K562 (cell line): Measurements from ENCODE around the gene ANKRD44. TPM values are rescaled to one million over a fixed set of nuclear protein-coding genes. Genes with fewer than 3 reads are reported as not detected.

Source experiments
- ATAC-seq: fragments of 200-7000 bp; cut with Tn5 transposase; 3 replicates; pipeline ENCODE4 v1.9.1; 2020; ENCODE audit warnings: moderate library complexity
- BruUV-seq: library from RNA; stranded (reverse); fragments of 400-500 nt; replicated peaks from 2 replicates; lab custom pipeline; 2021; lab: Mats Ljungman, UMichigan
- CTCF ChIA-PET: fragments of 300-600 bp; formaldehyde crosslinking; extraction: SDS; loops from one replicate; lab custom pipeline; 2021; ENCODE audit warnings: low intra/inter-chr PET ratio; lab: Yijun Ruan, JAX
- POLR2A ChIA-PET: fragments of 300-600, 350-650 bp; sonication (Branson Sonifier 250); formaldehyde crosslinking; extraction: SDS; loops from one replicate; lab custom pipeline; 2021; ENCODE audit warnings: antibody characterized with exemption, inconsistent platforms; lab: Yijun Ruan, JAX
- DNase-seq, 4 experiments: peaks; one replicate each; pipeline versions ENCODE4 v3.0.0 to v3.0.0-alpha.2; 2011 to 2018; ENCODE audit warnings: low spot score in 3 of 4, mixed read lengths in 3 of 4; ENCODE audit errors: extremely low read depth in 1 of 4
- FAIRE-seq: peaks from 2 replicates; lab custom pipeline; 2011; peaks lifted over from hg19 to GRCh38; lab: Jason Lieb, UNC
- H2AFZ ChIP-seq: 2 replicates; pipeline ENCODE4 v1.6.0; 2011; ENCODE audit warnings: low read depth, low read length, control low read depth, inconsistent platforms
- H3K27ac ChIP-seq: fragments of 200-600 bp; 3 replicates; pipeline ENCODE4 v1.8.0; 2011; ENCODE audit warnings: low read depth, mild to moderate bottlenecking, control low read depth, inconsistent platforms, low read length, moderate library complexity, mixed read lengths; ENCODE audit errors: extremely low read depth
- H3K27me3 ChIP-seq, 2 experiments: fragments of 300-600 bp in 1 of 2; 2 replicates in 1 of 2; 3 replicates in 1 of 2; pipeline versions ENCODE4 v1.6.0 to v1.8.0; 2011; ENCODE audit warnings: inconsistent platforms in 2 of 2, low read length in 2 of 2, mild to moderate bottlenecking in 1 of 2, mixed read lengths in 1 of 2, moderate library complexity in 1 of 2; ENCODE audit not compliant: control insufficient read depth in 2 of 2, insufficient read depth in 2 of 2
- H3K36me3 ChIP-seq: fragments of 300-600 bp; 3 replicates; pipeline ENCODE4 v1.8.0; 2011; ENCODE audit warnings: mild to moderate bottlenecking, low read length, inconsistent platforms; ENCODE audit not compliant: control insufficient read depth, insufficient read depth
- H3K4me1 ChIP-seq, 2 experiments: fragments of 200-600 bp in 1 of 2; replicated peaks in 1 of 2; 2 replicates in 1 of 2; 3 replicates in 1 of 2; pipeline versions ENCODE4 v1.5.1 to v1.8.0; 2011; ENCODE audit warnings: inconsistent platforms in 2 of 2, low read length in 2 of 2, mild to moderate bottlenecking in 1 of 2, mixed read lengths in 1 of 2, moderate library complexity in 1 of 2; ENCODE audit not compliant: control insufficient read depth in 2 of 2, insufficient read depth in 2 of 2
- H3K4me2 ChIP-seq: 2 replicates; pipeline ENCODE4 v1.6.1; 2011; ENCODE audit warnings: low read length, control low read depth, inconsistent platforms, mixed read lengths; ENCODE audit not compliant: insufficient read depth
- H3K4me3 ChIP-seq: fragments of 200-600 bp; sonication (generic), shearing (Covaris generic); 2 replicates; pipeline ENCODE4 v1.5.1; 2016; ENCODE audit warnings: control low read depth, inconsistent platforms
- H3K79me2 ChIP-seq: fragments of 200-600 bp; 3 replicates; pipeline ENCODE4 v1.8.0; 2011; ENCODE audit warnings: low read length, inconsistent platforms; ENCODE audit not compliant: control insufficient read depth, insufficient read depth
- H3K9ac ChIP-seq, 2 experiments: 2 replicates each; pipeline versions ENCODE4 v1.6.0 to v1.6.1; 2011; ENCODE audit warnings: low read depth in 2 of 2, low read length in 2 of 2, control low read depth in 1 of 2, inconsistent platforms in 1 of 2, mild to moderate bottlenecking in 1 of 2, mixed read lengths in 1 of 2; ENCODE audit not compliant: insufficient read depth in 1 of 2
- H3K9me1 ChIP-seq: one replicate; pipeline ENCODE4 v1.6.0; 2011; ENCODE audit warnings: inconsistent platforms, mild to moderate bottlenecking, low read length, moderate library complexity; ENCODE audit not compliant: control insufficient read depth, insufficient read depth
- H3K9me3 ChIP-seq: replicated peaks from 2 replicates; pipeline ENCODE4 v1.5.1; 2011; ENCODE audit warnings: low read depth, low read length, inconsistent platforms; ENCODE audit not compliant: control insufficient read depth, insufficient read depth
- H4K20me1 ChIP-seq: replicated peaks from 2 replicates; pipeline ENCODE4 v1.6.1; 2011; ENCODE audit warnings: low read length, inconsistent platforms, mixed read lengths; ENCODE audit not compliant: control insufficient read depth, insufficient read depth
- CEBPB ChIP-seq: fragments of 450-650 bp; IDR thresholded peaks from 2 replicates; pipeline ENCODE4 v1.6.1; 2016; ENCODE audit warnings: missing genetic modification characterization, missing compliant biosample characterization
- CHD2 ChIP-seq: IDR thresholded peaks from 2 replicates; pipeline ENCODE4 v1.6.1; 2011; ENCODE audit warnings: low read depth, low read length
- DACH1 ChIP-seq: fragments of 450-650 bp; IDR thresholded peaks from 2 replicates; pipeline ENCODE4 v1.6.1; 2018; ENCODE audit not compliant: partially characterized antibody
- GTF3C2 ChIP-seq: IDR thresholded peaks from 3 replicates; pipeline ENCODE4 v1.6.1; 2011; ENCODE audit warnings: borderline replicate concordance, mild to moderate bottlenecking, moderate library complexity; ENCODE audit not compliant: insufficient read length; ENCODE audit errors: extremely low read depth
- HDAC1 ChIP-seq, 2 experiments: fragments of 450-650 bp; IDR thresholded peaks; 2 replicates each; pipeline ENCODE4 v1.6.1; 2016 to 2017; ENCODE audit warnings: inconsistent platforms in 1 of 2, mild to moderate bottlenecking in 1 of 2, moderate library complexity in 1 of 2
- MYC ChIP-seq, 2 experiments: fragments of 250-450 bp in 1 of 2; sonication (Bioruptor Pico) in 1 of 2; IDR thresholded peaks; 2 replicates each; pipeline versions ENCODE4 v1.5.1 to v1.6.1; 2012 to 2021; ENCODE audit warnings: low read depth in 2 of 2, borderline replicate concordance in 1 of 2, improper control_type of control experiment in 1 of 2, low read length in 1 of 2, mild to moderate bottlenecking in 1 of 2, moderate library complexity in 1 of 2
- VEZF1 ChIP-seq: fragments of 200-800 bp; sonication (Bioruptor generic); IDR thresholded peaks from 2 replicates; pipeline ENCODE4 v1.6.1; 2017; ENCODE audit warnings: missing genetic modification characterization, missing compliant biosample characterization
- ZBTB2 ChIP-seq: fragments of 450-650 bp; IDR thresholded peaks from 2 replicates; pipeline ENCODE4 v1.6.1; 2016; ENCODE audit warnings: antibody characterized with exemption
- ZNF408 ChIP-seq: fragments of 250-450 bp; sonication (Bioruptor Pico); IDR thresholded peaks from 2 replicates; pipeline ENCODE4 v1.4.0; 2020; ENCODE audit warnings: low read depth, mild to moderate bottlenecking, moderate library complexity
- ZNF551 ChIP-seq: fragments of 250-450 bp; sonication (Bioruptor Pico); IDR thresholded peaks from 2 replicates; pipeline ENCODE4 v1.5.0; 2021; ENCODE audit warnings: mild to moderate bottlenecking, moderate library complexity
- ZNF609 ChIP-seq: sonication (generic); formaldehyde crosslinking; IDR thresholded peaks from 2 replicates; pipeline ENCODE4 v1.8.1; 2023; ENCODE audit warnings: missing genetic modification reagents, mild to moderate bottlenecking, borderline replicate concordance
- WGBS: fragments of 100-300 bp; shearing (Covaris generic); methylation state at CpG from one replicate; pipeline ENCODE4 v1.1.6; 2016; ENCODE audit warnings: low coverage, mixed read lengths; ENCODE audit not compliant: insufficient coverage; ENCODE audit errors: missing lambda C conversion rate; 5-methylcytosine and 5-hydroxymethylcytosine counted together
- in situ Hi-C: fragments of 300-500 bp; cut with MboI; formaldehyde crosslinking; loops from 4 replicates; pipeline ENCODE4 v1.15.0; 2018; ENCODE audit warnings: inconsistent platforms, mixed read lengths
- intact Hi-C: fragments of 100-400 bp; cut with micrococcal nuclease; formaldehyde crosslinking; loops from 2 replicates; pipeline ENCODE4 v1.14.2; 2022
- polyA plus RNA-seq, 8 experiments: library from polyadenylated mRNA; depleted of rRNA in 4 of 8; stranded (reverse) in 5 of 8; unstranded in 3 of 8; fragments of >200 nt; fragmentation: Nextera tagmentation in 2 of 8; fragmentation: Illumina TruSeq in 1 of 8; extraction: Ambion mirVana in 2 of 8; extraction: Trizol in 1 of 8; gene quantifications; 2 replicates each; pipeline versions ENCODE4 v1.2.1 to v1.2.3, GENCODE V29; 2011 to 2014; ENCODE audit warnings: inconsistent platforms in 1 of 8, missing spikeins in 1 of 8
- total RNA-seq, 7 experiments: library from RNA; depleted of rRNA in 6 of 7; stranded (reverse); fragments of >200 nt in 6 of 7; fragmentation: Illumina TruSeq in 2 of 7; extraction: Trizol in 2 of 7; gene quantifications; 2 replicates each; pipeline versions ENCODE4 v1.2.1 to v1.2.3, GENCODE V29; 2011 to 2021; ENCODE audit warnings: low replicate concordance in 1 of 7

Gene ANKRD44
- total and polyA plus RNA-seq, 9 of the 15 experiments (the other 6 are each of a cell fraction or from before 2014, with no cell fraction given): 0.03 to 0.64 (median 0.07) TPM; not detected in 3

GRCh38 chr2:197042739-197043196 is 267.8 kb downstream of the ANKRD44 start:
- no peak overlapping the region for H2AFZ ChIP-seq
- no peaks in the 10 kb centered on the region for H4K20me1 ChIP-seq
- no peak for TF ChIP-seq HDAC1 (IDR thresholded peaks at IDR 0.05)
- no peak for TF ChIP-seq ZNF609 (CRISPR knock-in tag)
- no peak for TF ChIP-seq VEZF1 (CRISPR knock-in tag)
- no peak for TF ChIP-seq GTF3C2
- TF ChIP-seq ZBTB2: no peak
- no peak for TF ChIP-seq ZNF551 (CRISPR knock-in tag)
- TF ChIP-seq DACH1: no peak
- TF ChIP-seq ZNF408 (CRISPR knock-in tag): no peak
- TF ChIP-seq CHD2: no peak
- no peak for TF ChIP-seq CEBPB
- no peak for TF ChIP-seq MYC (IDR thresholded peaks at IDR 0.05; ENCODE audit: low read depth, low read length)
- no peak for TF ChIP-seq MYC (CRISPR knock-in tag; IDR thresholded peaks at IDR 0.05; ENCODE audit: borderline replicate concordance, low read depth)
- 0% methylated on average over 5 of the region's 5 CpGs for WGBS
- in situ Hi-C loops: no loop called here
- ATAC-seq (no peak), FAIRE-seq (no peak), DNase-seq (no peak)
- no peaks in the 10 kb centered on the region for H3K4me1 ChIP-seq
- no peak overlapping the region for H3K4me2 ChIP-seq
- no TSS peak for BruUV-seq
- no peaks in the 10 kb centered on the region for H3K9me3 ChIP-seq
- no peaks in the 10 kb centered on the region for H3K27me3 ChIP-seq
- H3K36me3 ChIP-seq: no peaks in the 10 kb centered on the region
- ChIA-PET POLR2A (no interaction called here), CTCF (no interaction called here)
- H3K9ac ChIP-seq: no peak overlapping the region
- no peak overlapping the region for H3K4me3 ChIP-seq
- H3K79me2 ChIP-seq: no peaks in the 10 kb centered on the region
- intact Hi-C loops: no loop called here
- H3K27ac ChIP-seq: no peak overlapping the region
- no peaks in the 10 kb centered on the region for H3K9me1 ChIP-seq
